Skeletal muscle satellite cell (primary cell): ENCODE data around the gene ANGPTL4.
"Not testable (repeated sequence)": the region's sequence is repeated elsewhere in the genome, so short reads cannot be mapped to it uniquely, and the experiment has no call there.

Experiments
- H3K27me3 ChIP-seq: 2 replicates; pipeline ENCODE4 v1.7.0; 2013; ENCODE audit warnings: low read length; ENCODE audit not compliant: control insufficient read depth, insufficient read depth
- H3K36me3 ChIP-seq: 2 replicates; pipeline ENCODE4 v1.7.0; 2013; ENCODE audit warnings: mild to moderate bottlenecking, control low read depth, low read length; ENCODE audit not compliant: insufficient read depth
- H3K4me1 ChIP-seq: 2 replicates; pipeline ENCODE4 v1.7.0; 2013; ENCODE audit warnings: low read length; ENCODE audit not compliant: control insufficient read depth, insufficient read depth
- H3K4me2 ChIP-seq: 2 replicates; pipeline ENCODE4 v1.7.0; 2013; ENCODE audit warnings: mild to moderate bottlenecking, low read length
- H3K4me3 ChIP-seq: 2 replicates; pipeline ENCODE4 v1.7.0; 2013; ENCODE audit warnings: low read length
- H3K9ac ChIP-seq: 2 replicates; pipeline ENCODE4 v1.7.0; 2013; ENCODE audit warnings: mild to moderate bottlenecking, low read depth, low read length, moderate library complexity
- H3K9me3 ChIP-seq: replicated peaks from 2 replicates; pipeline ENCODE4 v1.7.0; 2013; ENCODE audit warnings: mild to moderate bottlenecking, control low read depth, low read length

Gene ANGPTL4

GRCh38 chr19:8336660-8337059 is 27.3 kb upstream of the ANGPTL4 start:
- Histone ChIP-seq H3K27me3 (peaks cover 38% of the 10 kb centered on the region), H3K36me3 (no peaks in the 10 kb centered on the region), H3K4me3 (no peak overlapping the region), H3K4me1 (peaks cover 4% of the 10 kb centered on the region), H3K9ac (no peak overlapping the region), H3K4me2 (no peak overlapping the region), H3K9me3 (no peaks in the 10 kb centered on the region)

GRCh38 chr19:8337728-8338127 is 26.2 kb upstream of the ANGPTL4 start:
- Histone ChIP-seq H3K4me3 (no peak overlapping the region), H3K9ac (no peak overlapping the region), H3K36me3 (no peaks in the 10 kb centered on the region), H3K9me3 (no peaks in the 10 kb centered on the region), H3K4me1 (peaks cover 4% of the 10 kb centered on the region), H3K4me2 (no peak overlapping the region), H3K27me3 (peaks cover 41% of the 10 kb centered on the region)

- Histone ChIP-seq H3K4me3 (no peak overlapping the region), H3K4me2 (no peak overlapping the region), H3K36me3 (no peaks in the 10 kb centered on the region), H3K9me3 (no peaks in the 10 kb centered on the region), H3K9ac (no peak overlapping the region), H3K4me1 (peaks cover 7% of the 10 kb centered on the region), H3K27me3 (peaks cover 36% of the 10 kb centered on the region)
Observed at GRCh38 chr19:8338835-8339234, 25.1 kb upstream of the ANGPTL4 start.

GRCh38 chr19:8340341-8341096 is 23.4 kb upstream of the ANGPTL4 start:
- Histone ChIP-seq H3K4me1 (peaks cover 3% of the 10 kb centered on the region), H3K4me3 (no peak overlapping the region), H3K9ac (no peak overlapping the region), H3K36me3 (no peaks in the 10 kb centered on the region), H3K4me2 (no peak overlapping the region), H3K27me3 (peaks cover 24% of the 10 kb centered on the region), H3K9me3 (no peaks in the 10 kb centered on the region)

- H3K9ac ChIP-seq, H3K4me3 ChIP-seq, H3K9me3 ChIP-seq, H3K4me1 ChIP-seq, H3K36me3 ChIP-seq, H3K4me2 ChIP-seq: not testable (repeated sequence)
- H3K27me3 ChIP-seq: peaks cover 20% of the 10 kb centered on the region
Observed at GRCh38 chr19:8341504-8341903, 22.5 kb upstream of the ANGPTL4 start.

- Histone ChIP-seq H3K9me3 (no peaks in the 10 kb centered on the region), H3K27me3 (peaks cover 20% of the 10 kb centered on the region), H3K9ac (no peak overlapping the region), H3K36me3 (no peaks in the 10 kb centered on the region), H3K4me2 (no peak overlapping the region), H3K4me3 (no peak overlapping the region), H3K4me1 (peaks cover 3% of the 10 kb centered on the region)
Observed at GRCh38 chr19:8342316-8342683, 21.7 kb upstream of the ANGPTL4 start.

GRCh38 chr19:8342684-8343482 is 21.1 kb upstream of the ANGPTL4 start, which contains the start of gene KANK3:
Gene KANK3, minus strand, starts transcription at chr19:8343262. Its CDS starts 5,434 bp downstream, at chr19:8337828.
- peak within 1 kb of the TSS; percentile 61 for H3K4me3 ChIP-seq
- H3K9ac ChIP-seq: no peak within 1 kb of the TSS
- H3K4me2 ChIP-seq: peak within 1 kb of the TSS; percentile 77
- H3K36me3 ChIP-seq: no peaks in the 10 kb centered on the region
- no peaks in the 10 kb centered on the region for H3K9me3 ChIP-seq
- H3K27me3 ChIP-seq: peaks cover 20% of the 10 kb centered on the region
- peaks cover 3% of the 10 kb centered on the region for H3K4me1 ChIP-seq

- Histone ChIP-seq H3K4me3 (peak overlapping the region; percentile 61), H3K4me1 (peaks cover 3% of the 10 kb centered on the region), H3K4me2 (peak overlapping the region; percentile 77), H3K27me3 (peaks cover 20% of the 10 kb centered on the region), H3K9me3 (no peaks in the 10 kb centered on the region), H3K36me3 (no peaks in the 10 kb centered on the region), H3K9ac (no peak overlapping the region)
Observed at GRCh38 chr19:8343483-8343844, 20.5 kb upstream of the ANGPTL4 start.

- not testable (repeated sequence) for H3K27me3 ChIP-seq, H3K36me3 ChIP-seq, H3K4me3 ChIP-seq, H3K4me2 ChIP-seq, H3K9ac ChIP-seq, H3K9me3 ChIP-seq
- peaks cover 20% of the 10 kb centered on the region for H3K4me1 ChIP-seq
Observed at GRCh38 chr19:8349629-8350372, 14.2 kb upstream of the ANGPTL4 start.

- Histone ChIP-seq H3K9ac (no peak overlapping the region), H3K9me3 (no peaks in the 10 kb centered on the region), H3K4me1 (peaks cover 39% of the 10 kb centered on the region), H3K27me3 (no peaks in the 10 kb centered on the region), H3K4me2 (peak overlapping the region; percentile 76), H3K36me3 (no peaks in the 10 kb centered on the region), H3K4me3 (peak overlapping the region; percentile 24)
Observed at GRCh38 chr19:8352134-8352827, 11.7 kb upstream of the ANGPTL4 start.

GRCh38 chr19:8352845-8353244 is 11.1 kb upstream of the ANGPTL4 start:
- H3K4me3 ChIP-seq, H3K9ac ChIP-seq, H3K9me3 ChIP-seq, H3K27me3 ChIP-seq, H3K36me3 ChIP-seq: not testable (repeated sequence)
- peaks cover 40% of the 10 kb centered on the region for H3K4me1 ChIP-seq
- peak overlapping the region; percentile 76 for H3K4me2 ChIP-seq
